Fibroblast of the aortic adventitia (primary cell): ENCODE results near the gene DACT3. TPM values are rescaled to one million over a fixed set of nuclear protein-coding genes. Genes with fewer than 3 reads are reported as not detected.

Experiments used
- DNase-seq: peaks from one replicate; pipeline ENCODE4 v3.0.0-alpha.2; 2010; ENCODE audit warnings: low read depth
- H3K4me3 ChIP-seq: 2 replicates; pipeline ENCODE4 v1.5.1; 2011; ENCODE audit warnings: low read depth, mild to moderate bottlenecking, control low read depth, low read length, moderate library complexity
- CTCF ChIP-seq: IDR thresholded peaks from 2 replicates; pipeline ENCODE4 v1.5.1; 2011; ENCODE audit warnings: mild to moderate bottlenecking, low read length, control low read depth, inconsistent platforms; ENCODE audit not compliant: insufficient read depth
- total RNA-seq: library from RNA; depleted of rRNA; stranded (reverse); fragments of >200 nt; gene quantifications from 2 replicates; pipeline ENCODE4 v1.2.3, GENCODE V29; 2012; ENCODE audit warnings: low replicate concordance

The DACT3 gene
- total RNA-seq, 1 donor = 5.1 TPM

DNA sequence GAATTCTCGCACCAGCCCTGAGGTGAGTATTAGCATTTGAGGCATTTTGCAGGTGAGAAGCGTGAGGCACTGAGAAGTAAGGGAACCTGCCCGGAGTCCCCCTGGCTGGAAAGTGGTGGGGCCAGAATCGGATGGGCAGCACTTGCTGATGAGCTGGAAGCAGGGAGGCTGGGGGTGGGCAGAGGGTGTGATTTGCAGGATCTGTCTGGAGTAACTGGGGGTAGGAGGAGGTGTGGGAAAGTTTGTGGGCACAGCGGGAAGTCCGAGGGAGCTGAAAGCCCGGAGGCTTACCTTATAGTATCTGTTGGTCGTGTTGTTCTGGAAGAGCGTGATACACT lies 35.9 kb upstream of the DACT3 start:
- TF ChIP-seq CTCF = no peak
- no peak for DNase-seq
- H3K4me3 ChIP-seq = no peak overlapping the region

DNA sequence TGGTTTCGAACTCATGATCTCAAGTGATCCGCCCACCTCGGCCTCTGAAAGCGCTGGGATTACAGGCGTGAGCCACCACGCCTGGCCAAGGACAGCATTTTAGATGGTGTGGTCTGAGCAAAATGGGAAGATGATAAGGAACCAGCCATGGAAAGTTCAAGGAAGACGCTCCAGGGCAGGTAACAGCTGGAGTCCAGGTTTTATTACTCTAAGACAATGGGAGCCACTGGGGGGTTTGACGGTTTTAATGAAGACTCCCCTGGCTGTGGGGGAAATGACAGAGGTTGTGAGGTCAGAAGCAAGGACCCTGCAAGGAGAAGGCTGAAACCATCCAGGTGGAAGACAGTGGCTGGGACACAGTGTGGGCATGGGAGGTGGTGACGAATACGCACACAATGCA lies 35.1 kb upstream of the DACT3 start:
- no peak for TF ChIP-seq CTCF
- DNase-seq = no peak
- no peak overlapping the region for H3K4me3 ChIP-seq

- no peak overlapping the region for H3K4me3 ChIP-seq
- no peak for TF ChIP-seq CTCF
- DNase-seq = no peak
Observed at GRCh38 chr19:46693760-46694159, 32.8 kb upstream of the DACT3 start.

DNA sequence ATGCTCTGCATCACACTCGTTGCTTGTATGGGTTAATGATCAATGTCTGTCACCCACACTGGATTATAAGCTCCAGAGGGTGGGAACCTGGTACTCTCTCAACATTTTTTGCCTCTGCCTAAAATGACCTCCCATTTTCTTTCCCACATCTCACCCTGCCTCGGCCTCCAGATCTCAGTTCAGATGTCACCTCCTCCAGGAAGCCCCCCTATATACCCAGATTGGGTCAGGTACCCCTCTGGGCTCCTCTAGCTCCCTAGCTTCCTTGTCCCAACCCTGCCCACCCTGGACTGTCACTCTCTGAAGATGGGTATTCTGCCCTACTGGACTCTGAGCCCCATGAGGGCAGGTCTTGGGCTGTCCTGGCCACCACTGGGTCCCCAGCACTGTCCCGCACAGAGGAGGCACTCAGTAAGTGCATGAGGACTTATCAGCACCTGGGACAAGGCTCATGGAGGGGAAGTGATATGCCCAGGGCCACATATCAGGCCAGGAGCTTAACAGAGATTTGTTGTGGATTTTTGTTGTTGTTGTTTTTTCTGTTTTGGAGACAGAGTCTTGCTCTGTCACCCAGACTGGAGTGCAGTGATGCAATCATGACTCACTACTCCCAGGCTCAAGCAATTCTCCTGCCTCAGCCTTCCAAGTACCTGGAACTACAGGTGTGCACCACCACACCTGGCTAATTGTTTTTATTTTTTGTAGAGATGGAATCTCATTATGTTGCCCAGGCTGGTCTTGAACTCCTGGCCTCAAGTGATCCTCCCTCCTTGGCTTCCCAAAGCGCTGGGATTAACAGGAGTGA lies 32.1 kb upstream of the DACT3 start:
- no peak overlapping the region for H3K4me3 ChIP-seq
- no peak for TF ChIP-seq CTCF
- DNase-seq = no peak

- no peak for TF ChIP-seq CTCF
- DNase-seq = no peak
- H3K4me3 ChIP-seq = no peak overlapping the region
Observed at GRCh38 chr19:46691948-46692347, 31.0 kb upstream of the DACT3 start.

DNA sequence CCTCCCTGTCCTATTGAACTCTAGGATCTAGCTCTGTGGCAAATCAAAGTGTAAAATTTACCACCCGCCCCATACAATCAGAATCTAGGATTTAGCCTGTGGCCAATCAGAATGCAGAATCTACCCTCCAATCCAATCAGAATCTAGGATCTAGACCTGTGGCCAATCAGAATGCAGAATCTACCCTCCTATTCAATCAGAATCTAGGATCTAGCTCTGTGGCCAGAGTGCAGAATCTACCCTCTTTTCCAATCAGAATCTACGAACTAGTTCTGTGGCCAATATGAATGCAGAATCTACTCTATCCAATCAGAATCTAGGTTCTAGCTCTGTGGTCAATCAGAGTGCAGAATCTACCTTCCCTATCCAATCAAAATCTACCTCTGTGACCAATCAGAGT lies 30.1 kb upstream of the DACT3 start:
- DNase-seq = no peak
- H3K4me3 ChIP-seq = no peak overlapping the region
- no peak for TF ChIP-seq CTCF

DNA sequence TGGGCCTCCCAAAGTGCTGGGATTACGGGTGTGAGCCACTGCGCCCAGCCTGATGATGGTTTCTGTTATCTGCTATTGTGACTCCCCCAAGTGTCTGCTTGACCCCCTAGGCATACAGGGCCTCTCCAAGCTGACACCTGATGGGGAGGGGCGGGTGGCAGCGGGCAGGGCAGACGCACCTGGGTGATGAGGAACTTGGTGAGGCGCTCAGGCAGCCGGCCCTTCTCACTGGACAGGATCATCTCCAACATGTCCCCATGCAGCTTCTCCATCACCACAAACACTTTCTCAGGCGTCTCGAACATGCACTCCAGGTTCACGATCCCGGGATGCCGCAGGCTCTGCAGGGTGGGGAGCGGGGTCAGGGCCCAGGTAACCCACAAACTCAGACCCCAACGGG lies 28.4 kb upstream of the DACT3 start:
- DNase-seq = no peak
- H3K4me3 ChIP-seq = no peak overlapping the region
- TF ChIP-seq CTCF = no peak
